GM19351 (cell line): ENCODE measurements around the gene LTF.
"Not testable (repeated sequence)": the region's sequence is repeated elsewhere in the genome, so short reads cannot be mapped to it uniquely, and the experiment has no call there.

Source experiments
- ATAC-seq: cut with Tn5 transposase; IDR thresholded peaks from one replicate; pipeline ENCODE4 v1.9.1; 2021; ENCODE audit warnings: mild to moderate bottlenecking, moderate library complexity; ENCODE audit not compliant: unreplicated experiment

The LTF gene

DNA sequence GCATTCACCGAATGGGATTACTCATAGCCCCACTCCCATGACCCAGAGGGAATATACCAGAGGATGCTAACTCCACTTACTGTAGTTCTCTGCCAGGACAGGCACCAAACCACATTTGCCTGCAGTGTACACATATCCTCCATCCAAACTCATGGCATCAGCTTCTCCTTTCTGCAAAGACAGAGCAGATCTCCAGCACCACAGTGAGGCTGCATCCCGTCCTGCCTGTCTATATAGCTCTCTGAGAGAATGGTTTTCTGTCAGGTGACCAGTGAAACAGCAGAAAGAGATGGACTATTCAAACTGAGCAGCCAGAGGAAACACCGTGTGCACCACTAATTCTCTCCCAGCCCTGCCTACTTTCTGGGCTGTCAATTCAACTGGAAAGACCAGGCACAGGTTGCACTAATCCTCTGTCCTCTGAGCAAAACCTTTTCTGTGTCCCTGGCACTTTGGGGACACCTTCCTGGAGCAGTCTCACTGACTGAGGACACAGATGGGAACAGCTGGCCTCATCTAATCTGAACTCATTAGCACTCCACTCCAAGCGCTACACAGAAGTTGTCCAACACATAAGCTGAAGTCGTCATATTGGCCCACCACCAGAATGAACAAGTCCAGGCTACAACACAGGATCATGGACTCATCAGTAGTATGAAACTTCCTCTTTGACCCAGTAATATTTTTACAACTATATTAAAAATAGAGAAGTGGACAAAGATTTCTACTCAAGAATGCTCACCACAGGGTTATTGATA lies 17.3 kb downstream of the LTF start:
- ATAC-seq = no peak

DNA sequence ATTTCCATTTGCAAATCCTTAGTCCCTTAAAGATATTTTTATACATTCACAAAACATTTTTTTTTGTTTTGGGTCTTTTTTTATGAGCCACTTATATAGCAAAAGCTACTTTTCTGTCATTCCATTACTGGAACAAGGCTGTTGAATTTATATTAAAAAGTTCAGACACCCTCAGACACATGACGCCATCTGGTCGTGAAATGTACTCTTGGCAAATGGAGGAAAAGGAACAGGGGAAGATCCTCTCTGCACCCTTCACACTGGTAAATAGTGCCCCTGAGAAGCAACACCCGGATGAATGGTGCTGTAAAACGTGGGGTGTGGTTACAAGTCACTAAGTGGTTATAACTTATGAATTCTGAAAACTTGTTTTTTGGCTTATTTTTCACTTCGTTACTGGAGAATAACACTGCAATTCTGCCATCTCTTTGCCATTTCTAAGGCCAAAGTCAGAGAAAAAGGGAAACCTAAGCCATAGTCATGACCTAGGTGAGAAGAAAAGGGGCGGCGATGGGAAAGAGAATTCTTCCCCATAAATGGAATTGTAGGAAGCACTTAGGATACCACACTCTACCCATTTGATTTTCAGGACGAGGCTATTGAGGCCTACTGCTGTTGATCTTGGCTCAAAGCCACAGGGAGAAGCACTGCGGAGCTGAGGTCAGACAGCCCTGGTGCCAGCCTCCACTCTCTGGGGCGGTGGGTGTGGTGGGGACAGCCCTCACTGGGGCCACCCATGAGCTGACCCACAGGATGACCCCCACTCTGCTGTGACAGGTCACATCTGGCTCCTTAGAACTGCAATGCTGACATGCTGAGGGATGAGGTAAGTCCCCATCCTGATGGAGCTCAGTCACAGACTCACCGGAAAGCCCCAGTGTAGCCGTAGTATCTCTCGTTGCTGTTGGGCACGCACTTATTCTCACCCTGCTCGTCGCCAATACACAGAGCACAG lies 21.9 kb downstream of the LTF start:
- ATAC-seq = no peak

DNA sequence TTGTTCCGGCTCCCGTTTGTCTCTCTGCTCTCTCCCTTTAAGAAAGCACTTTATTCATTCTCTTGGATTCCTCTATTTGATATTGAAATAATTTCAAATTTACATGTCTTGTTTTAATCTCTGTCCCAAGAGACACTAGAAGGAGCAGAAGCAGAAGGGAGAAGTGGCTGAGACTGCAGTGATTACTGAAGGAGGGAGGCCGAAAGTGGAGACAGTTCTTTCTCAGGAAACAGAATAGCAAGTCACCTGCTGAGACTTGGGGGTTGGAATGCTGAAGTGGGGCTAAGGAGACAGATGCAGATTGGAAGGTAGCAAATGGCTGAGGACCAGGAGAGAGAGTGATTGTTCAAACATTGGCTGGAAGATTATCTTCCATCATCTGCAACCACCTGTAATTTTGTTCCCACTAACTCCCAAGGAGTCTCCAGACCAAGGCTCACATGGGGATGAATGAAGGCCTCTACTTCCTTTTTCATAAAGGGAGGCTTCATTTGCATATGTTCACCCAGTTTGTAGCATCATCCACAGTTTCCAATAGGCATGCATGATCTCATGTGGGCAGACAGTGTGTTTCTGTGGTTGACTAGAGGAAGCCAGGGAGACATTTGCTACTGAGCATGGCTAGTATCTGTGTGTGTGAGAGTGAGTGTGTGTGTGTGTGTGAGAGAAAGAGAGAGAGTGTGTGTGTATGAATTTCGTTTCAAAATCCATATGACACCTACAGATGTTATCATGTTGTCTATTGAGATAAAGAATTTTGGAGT lies 24.0 kb downstream of the LTF start:
- ATAC-seq = peak; percentile 94

DNA sequence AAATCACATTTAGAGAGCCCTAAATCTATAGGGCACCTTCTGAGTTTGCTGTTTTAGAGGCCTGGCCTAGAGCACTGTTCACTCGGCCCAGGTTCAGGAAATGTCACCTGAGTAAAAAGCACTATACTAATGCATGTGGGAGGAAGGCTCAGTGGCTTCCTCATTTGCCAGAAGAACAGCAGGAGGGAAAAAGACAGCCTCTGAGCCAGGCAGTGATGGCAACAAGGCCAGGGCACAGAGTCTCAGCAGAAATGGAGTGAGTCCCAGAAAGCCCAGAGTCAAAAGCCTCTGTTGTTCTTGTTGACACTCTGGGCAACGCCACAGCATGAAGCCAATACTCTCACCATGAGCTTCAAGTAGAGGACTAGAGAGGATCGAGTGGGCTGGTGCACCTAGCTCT lies 25.9 kb downstream of the LTF start:
- no peak for ATAC-seq

DNA sequence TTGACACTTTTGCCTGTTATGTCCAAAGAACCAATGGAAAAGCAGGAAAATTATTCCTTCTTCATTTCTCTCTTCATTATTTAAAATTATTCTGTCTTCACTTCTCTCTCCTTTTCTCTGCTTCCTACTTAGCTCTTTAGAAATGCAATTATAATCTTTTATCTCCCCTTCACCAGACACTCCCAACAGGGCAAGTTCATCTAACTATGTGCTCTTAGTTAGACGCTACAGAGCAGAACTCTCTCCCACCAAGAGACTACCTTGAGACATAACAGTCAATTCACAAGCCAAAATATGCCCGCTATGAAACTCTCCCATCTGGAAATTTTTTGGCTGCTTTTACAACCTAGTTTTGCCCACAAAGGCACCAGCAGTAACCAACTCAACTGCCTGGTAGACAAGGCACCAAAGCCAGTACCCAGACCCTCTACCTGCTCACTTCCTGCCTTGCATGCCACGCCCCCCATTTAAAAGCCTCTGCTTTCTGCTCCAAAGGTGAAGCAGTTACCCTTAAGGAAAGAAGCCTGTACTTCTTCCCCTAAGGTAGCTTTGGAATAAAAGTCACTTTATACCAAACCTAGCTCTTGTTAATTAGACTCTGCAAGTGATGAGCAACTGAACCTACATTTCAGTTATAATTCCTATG lies 29.5 kb downstream of the LTF start:
- ATAC-seq = no peak

DNA sequence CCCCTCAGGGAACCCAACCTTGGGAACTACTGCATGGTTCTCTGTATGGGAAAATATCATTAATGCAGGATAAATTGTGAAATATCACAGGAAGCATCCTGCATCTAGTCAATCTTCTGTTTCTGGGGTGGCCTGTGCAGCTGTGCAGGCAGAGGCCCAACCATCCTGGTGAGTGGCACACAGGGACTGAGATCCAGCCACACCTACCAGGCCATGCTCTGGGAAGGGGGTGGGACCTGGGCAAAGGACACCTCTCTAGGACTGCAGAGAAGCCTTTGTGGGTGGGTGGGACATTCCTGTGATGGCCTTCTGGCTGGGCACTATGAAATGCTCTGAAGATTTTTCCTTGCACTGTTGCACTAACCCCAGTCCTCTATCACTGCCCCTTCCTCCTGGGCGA lies 30.9 kb downstream of the LTF start:
- no peak for ATAC-seq

DNA sequence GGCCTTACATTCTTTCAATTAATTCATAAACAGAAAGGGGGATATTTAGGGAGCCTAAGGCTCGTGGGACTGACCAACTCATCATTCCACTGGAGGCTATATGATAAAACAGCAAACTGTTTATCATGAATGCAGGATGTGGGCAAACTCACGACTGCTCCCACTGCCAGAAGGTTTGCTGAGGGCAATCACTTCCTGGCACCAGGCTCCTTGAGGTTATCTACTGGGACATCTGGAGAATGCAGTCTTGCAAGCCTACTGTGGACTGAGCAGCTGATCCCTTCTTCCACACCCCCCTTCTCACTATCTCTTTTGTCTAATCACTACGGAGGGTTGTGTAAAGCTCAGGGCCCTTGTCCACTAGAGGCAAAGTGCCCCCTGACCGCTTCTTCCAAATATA lies 31.6 kb downstream of the LTF start:
- not testable (repeated sequence) for ATAC-seq

DNA sequence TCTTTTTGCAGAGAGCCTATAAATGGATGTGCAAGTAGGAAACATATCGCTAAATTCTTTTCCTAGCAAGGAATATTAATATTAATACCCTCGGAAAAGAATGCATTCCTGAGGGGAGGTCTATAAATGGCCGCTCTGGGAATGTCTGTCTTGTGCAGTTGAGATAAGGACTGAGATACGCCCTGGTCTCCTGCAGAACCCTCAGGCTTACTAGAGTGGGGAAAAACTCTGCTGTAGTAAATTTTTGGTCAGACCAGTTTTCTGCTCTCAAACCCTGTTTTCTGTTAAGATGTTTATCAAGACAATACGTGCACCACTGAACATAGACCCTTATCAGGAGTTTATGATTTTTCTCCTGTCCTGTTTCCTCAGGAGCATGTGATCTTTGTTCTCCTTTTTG lies 32.8 kb downstream of the LTF start:
- ATAC-seq = not testable (repeated sequence)

DNA sequence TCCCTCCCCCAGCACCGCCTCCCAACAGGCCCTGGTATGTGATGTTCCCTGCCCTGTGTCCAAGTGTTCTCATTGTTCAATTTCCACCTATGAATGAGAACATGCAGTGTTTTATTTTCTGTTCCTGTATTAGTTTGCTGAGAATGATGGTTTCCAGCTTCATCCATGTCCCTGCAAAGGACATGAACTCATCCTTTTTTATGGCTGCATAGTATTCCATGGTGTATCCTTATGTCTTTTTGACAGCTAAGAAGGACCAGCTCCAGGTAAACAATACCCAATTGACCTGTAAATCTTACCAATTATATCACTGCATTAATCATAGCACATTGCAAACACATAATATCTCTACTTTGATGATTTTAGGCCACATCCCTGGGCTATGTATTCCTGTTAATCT lies 33.8 kb downstream of the LTF start:
- not testable (repeated sequence) for ATAC-seq

DNA sequence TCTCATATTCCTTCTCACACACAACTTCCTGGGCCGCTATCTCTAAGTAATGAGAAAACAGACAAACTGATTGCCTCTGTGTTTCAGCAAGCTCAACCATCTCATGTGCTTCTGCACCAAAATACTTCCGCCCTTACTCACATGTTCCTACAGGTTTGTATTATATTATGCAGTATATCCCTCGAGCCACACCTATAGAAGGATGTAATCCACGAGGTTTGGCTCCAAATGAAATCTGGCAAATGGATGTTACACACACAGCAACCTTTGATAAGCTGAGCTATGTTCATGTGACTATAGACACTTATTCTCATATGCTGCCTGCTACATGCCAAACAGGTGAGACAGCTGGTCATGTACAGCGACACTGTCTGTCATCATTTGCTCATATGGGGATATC lies 35.0 kb downstream of the LTF start:
- ATAC-seq = no peak

DNA sequence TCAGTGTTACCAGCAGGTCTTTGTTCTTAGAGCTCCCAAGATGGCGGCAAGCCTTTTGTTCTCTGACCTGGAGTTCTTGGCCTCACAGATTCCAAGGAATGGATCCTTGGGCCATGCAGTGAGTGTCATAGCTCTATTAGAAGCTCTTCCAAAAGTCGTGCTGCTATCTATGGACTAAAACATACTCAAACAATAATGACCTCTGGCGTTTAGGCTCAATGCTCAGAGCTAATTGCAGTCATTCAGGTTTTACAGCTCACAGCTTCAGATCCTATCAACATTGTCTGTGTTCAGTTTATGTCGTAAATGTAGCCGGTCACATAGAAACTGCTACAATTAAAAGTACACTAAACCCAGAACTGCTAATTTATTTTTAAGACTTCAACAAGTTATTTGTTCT lies 35.5 kb downstream of the LTF start:
- no peak for ATAC-seq

DNA sequence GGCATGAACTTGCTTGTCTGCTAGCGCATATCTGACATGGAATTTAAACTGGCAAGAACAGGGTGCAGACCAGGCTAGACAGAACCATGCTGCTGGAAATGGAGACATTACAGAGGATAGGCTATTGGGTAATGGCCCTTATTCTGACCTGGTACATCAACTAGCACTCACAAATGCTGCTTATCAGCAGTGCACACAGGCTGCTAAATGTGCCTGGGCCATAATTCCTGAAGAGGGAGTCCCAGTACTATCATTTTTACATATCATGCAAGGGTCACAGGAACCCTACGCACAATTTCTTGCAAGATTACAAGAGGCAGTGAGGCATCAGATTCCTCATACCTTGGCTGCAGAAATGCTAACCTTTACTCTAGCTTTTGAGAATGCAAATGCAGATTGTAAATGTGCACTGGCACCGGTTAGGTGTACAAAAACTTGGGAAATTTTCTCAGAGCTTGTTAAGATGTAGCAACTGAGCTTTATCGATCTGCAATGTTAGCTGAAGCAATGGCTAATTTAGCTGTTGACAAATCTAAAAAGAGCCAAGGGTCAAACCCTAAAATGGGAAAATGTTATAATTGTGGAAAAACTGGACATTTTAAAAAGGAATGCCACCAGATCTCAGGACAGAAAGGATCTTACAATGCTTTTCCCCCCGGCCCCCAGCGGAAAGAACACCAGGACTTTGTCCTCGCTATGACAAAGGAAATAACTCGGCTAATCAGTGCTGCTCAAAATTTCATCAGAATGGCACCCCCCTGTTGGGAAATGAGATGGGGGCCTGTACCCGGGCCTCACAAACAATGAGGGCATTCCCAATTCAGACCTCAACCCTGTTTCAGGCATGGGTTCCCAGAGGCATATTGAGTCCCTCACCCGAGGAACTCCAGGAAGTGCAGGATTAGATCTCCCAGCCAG lies 36.5 kb downstream of the LTF start:
- ATAC-seq = no peak

DNA sequence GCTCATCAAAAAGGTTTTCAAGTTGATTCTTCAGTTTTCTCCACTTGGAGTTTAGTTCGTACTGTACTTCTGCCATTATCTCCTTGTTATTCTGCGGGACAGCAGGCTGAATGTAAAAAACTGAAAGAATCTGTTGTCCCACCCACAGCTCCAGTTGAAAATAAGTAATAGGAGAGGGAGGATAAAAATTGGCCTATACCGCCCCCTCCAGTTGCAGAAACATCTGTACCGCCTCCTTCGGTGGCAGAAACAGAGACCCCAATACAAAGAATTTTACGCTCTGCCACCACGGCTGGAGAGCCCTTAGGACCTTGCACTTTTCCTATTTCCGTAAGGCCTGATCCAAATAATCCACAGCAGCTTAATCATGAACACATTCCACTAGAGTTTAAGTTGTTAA lies 37.3 kb downstream of the LTF start:
- ATAC-seq = not testable (repeated sequence)

DNA sequence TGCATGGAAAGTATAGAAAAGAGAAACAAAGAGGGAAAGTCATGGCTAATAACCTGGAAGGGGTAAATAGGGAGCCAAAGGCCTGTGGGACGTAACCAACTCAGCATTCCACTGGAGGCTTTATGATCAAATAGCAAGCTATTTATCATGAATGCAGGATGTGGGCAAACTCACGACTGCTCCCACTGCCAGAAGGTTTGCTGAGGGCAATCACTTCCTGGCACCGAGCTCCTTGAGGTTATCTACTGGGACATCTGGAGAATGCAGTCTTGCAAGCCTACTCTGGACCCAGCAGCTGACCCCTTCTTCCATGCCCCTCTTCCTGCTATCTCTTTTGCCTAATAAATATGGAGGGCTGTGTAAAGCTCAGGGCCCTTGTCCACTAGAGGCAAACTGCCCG lies 38.2 kb downstream of the LTF start:
- ATAC-seq = not testable (repeated sequence)

DNA sequence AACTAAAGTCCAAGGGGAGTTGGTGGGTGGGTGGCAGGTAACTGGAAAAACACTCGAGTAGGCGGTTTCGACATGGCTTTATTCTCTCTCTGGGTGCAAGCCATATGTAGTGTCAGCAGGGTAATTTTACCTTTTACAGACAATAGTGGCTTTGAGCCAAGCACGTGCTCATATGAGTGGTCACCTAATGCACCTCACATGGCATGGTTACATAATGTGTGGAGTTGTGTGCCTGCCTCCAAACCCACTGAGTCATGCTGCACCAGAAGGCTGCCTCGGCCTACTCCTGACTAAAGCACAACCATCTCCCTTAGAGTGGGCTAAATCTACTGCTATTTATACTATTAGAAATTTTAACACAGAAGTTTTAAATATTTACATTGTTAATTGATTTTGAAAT lies 41.1 kb downstream of the LTF start:
- ATAC-seq = no peak

DNA sequence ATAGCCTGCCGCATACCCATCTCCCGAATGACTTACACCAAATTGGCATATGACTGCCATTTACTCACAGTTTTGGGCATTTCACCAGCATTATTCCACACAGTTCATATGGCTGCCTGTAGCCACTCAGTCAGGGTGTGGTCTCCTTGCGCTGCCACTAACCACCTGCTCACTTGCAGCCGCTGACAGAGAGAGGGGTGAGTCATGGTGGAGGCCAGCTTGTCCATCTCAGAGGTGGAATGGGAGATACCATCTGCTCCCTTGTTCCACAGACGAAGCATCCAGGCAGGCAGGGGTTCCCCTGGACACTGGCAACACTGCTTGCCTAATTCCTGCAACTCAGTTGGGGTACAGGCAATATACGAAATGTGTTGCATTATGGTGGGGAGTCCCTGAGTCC lies 42.1 kb downstream of the LTF start:
- no peak for ATAC-seq

DNA sequence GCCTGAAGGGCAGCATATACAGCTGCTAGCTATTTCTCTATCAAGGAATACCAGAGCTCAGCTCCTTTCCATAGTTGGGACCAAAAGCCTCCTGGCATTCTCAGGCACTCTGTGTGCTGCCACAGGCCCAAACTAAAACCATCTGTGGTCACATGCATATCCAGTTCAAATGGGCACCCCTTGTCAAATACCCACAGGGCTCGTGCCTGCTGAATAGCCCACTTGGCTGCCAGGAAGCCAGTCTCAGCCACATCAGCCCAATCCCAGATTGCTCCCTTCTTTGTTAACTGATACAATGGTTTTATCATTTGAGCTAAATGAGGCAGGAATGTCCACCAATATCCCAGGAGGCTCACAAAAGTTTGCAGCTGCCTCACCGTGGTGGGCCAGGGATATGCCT lies 43.8 kb downstream of the LTF start:
- no peak for ATAC-seq

DNA sequence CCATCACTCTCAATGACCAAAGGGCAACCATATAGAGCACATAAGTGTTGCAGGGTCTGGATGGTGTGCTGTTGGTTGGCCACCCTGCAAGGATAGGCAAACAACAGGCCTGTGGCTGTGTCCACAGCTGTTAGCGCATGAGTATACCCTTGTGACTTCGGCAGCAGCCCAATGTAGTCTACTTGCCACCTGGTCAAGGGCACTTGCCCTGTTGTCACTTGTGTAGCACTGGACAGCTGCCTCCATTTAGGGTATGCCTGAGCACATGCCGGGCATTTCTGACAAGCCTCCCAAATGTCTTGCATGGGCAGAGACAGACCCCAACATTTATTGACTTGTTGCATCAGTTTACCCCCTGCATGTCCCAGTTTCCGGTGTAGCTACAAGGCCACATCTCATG lies 44.9 kb downstream of the LTF start:
- ATAC-seq = no peak

DNA sequence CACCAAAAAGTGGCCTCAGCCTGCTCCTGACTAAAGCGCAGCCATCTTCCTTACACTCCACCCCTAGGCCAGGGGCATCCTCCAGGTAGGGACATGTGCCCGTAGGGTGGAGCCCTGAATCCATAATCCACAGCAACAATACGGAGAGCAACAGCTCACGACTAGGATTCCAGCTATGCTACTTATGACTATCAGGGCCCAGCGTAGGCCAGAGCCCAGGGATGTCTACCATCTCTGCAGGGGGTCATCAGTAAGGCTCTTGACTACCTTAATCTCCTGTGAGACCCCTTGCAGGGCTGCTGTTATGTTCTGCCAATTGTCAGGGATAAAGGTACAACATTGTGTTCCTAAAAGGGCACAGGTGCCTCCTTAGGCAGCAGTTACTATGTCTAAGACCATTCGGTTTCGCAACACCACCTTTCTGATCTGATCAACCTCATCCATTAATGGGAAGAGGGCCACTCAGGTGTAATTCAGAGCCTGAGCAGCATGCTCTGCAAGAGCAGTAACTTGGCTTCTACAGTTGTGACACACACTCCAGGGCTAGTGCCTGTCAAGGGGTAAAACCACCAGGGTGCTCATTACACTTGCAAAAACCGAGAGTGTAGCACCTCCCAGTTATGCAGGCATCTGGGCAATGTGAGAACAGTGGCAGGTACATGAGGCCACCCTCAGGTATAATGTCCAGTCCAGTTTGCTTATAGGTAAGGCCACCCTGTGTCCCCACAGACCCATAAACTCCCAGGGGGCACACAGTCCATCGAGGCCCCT lies 46.7 kb downstream of the LTF start:
- ATAC-seq = no peak
